22Rv1 (cell line): ENCODE results near the gene DLAT.
"Not testable (repeated sequence)": the region's sequence is repeated elsewhere in the genome, so short reads cannot be mapped to it uniquely, and the experiment has no call there.

ENCODE experiments used
- CTCF ChIP-seq: fragments of 450-650 bp; IDR thresholded peaks from 2 replicates; pipeline ENCODE4 v1.5.1; 2017; ENCODE audit warnings: mild to moderate bottlenecking
- ZFX ChIP-seq: fragments of 450-650 bp; IDR thresholded peaks from 2 replicates; pipeline ENCODE4 v1.6.1; 2017; ENCODE audit warnings: antibody characterized with exemption, borderline replicate concordance

GRCh38 chr11:112026784-112027410 is 1.7 kb downstream of the DLAT start:
- not testable (repeated sequence) for TF ChIP-seq CTCF, ZFX
